Activated CD4-positive, alpha-beta T cell treated with anti-CD3 and anti-CD28 coated beads, Interleukin-2, amount 50 U/mL, for 24 hours (primary cell): ENCODE results near the gene ANKRD33B.
"Not testable (repeated sequence)": the region's sequence is repeated elsewhere in the genome, so short reads cannot be mapped to it uniquely, and the experiment has no call there.

Source experiments
- DNase-seq, 2 donors: peaks; one replicate each; pipeline ENCODE4 v3.0.0-alpha.2; 2020; ENCODE audit warnings: low read depth in 1 of 2, low spot score in 1 of 2

The ANKRD33B gene

GRCh38 chr5:10655161-10655971 is 91.5 kb downstream of the ANKRD33B start:
- no peak for DNase-seq

DNA sequence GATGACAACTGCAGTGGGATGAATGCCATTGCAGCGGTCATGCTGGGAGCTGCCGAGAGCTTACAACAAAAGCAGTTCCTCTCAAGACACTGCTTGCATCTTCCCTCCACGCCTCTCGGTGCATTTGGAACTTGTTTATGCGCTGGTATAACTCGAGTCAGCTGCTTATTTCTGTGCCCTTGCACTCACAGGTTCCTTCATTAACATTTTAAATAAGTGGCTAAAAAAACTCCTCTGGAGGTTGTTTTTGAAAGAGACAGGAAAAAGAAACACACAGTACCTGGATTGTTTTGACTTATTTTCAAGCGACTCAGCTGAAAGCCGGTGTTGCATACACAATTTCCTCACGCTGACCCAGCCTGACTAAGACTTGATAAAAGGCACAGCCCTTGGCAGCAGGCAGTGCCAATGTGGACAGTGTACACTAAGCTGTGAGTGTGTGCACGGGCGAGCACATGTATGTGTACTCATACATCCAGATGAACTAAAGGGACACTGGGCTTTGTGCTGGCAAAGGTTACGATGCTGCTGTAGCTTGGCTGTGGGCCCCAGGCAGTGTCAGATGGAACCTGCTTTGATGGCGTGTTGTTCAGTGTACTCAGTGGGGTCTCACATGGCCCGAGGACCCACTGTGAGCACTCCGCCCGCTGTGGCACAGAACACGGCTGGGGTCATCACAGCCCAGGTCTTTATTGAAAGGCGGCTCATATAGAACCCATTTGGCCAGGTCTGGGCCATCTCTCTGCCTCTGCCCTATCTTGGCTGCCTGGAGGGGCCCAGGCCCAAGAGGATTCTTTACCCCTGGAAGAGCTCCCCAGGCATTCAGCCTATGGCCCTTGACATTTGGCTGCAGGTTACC is 92.3 kb downstream of the ANKRD33B start:
- no peak for DNase-seq

DNA sequence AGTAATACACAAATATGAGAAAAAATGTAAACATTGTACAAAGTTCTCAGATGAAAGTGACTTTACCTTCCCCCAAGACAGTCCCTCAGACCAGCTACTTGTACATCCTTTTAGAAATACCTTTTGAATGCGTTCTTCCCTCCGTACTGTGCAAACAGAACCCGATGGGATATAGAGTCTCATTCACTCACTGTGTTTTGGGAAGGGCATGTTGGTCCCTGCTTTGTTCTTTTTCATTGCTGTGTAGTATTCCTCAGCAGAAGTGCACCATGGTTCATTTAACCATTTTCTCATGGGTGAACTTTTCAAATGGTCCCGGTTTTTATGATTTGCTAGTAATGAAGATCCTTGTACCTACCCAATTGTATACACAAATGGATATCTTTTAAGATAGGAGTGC is 94.4 kb downstream of the ANKRD33B start:
- no peak for DNase-seq

- DNase-seq = no peak
Observed at GRCh38 chr5:10660135-10660534, 96.3 kb downstream of the ANKRD33B start.

GRCh38 chr5:10660720-10661387 is 97.0 kb downstream of the ANKRD33B start:
- no peak for DNase-seq

DNA sequence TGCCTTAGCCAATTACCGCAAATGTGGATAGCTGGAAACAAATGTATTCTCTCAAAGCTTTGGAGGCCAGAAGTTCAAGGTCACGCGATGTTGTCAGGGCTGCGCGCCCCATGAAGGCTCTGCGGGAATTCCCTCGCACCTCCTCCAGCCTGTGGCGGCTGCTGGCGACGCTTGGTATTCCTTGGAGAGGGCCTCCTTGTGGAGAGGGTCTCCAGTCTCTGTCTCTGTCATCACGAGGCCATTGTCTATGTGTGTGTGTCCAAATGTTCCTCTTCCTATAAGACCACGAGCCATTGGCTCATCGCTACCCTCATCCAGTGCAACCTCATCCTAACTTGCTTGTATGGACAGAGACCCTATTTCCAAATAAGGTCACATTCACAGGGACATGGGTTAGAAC is 97.5 kb downstream of the ANKRD33B start:
- DNase-seq = no peak

GRCh38 chr5:10662083-10662482 is 98.2 kb downstream of the ANKRD33B start:
- no peak for DNase-seq

DNA sequence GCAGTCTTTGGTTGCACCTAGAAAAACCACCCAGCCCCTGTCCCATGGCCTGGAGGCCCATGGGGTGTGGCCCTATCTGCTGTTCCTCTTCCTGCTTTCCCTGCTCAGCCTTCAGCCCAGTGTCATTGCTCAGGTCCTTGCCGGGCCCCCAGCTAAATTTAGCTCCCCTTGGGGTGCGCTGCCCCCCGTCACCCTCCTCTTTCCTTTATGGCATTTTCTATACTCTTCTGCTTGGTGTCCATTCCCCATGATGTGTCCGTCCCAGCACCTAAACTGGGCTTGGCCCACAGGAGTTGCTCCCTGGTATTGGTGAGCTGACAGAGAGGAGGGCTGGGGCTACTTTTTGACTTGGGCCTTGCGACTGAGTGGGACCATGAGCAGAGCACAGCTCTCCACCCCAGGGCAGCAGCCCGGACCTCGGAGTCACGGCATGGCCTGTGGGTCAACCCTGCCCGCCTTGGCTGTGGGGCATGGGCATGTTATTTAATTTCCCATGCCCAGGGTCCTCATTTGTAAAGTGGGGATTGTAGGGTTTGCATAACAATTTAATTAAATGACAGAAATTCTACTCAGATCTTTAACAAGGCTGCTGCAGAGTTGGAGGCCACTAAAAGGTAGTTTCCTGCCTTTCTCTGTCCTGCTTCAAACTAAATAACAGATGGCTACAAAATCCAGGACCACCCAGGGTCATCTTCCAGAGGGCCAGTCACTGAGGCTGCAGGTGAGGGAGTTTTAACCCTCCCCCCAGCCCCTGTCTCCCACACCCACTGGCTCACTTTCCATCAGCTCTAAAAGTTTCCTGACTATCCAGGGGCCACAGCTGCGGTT is 99.0 kb downstream of the ANKRD33B start:
- DNase-seq = no peak

DNA sequence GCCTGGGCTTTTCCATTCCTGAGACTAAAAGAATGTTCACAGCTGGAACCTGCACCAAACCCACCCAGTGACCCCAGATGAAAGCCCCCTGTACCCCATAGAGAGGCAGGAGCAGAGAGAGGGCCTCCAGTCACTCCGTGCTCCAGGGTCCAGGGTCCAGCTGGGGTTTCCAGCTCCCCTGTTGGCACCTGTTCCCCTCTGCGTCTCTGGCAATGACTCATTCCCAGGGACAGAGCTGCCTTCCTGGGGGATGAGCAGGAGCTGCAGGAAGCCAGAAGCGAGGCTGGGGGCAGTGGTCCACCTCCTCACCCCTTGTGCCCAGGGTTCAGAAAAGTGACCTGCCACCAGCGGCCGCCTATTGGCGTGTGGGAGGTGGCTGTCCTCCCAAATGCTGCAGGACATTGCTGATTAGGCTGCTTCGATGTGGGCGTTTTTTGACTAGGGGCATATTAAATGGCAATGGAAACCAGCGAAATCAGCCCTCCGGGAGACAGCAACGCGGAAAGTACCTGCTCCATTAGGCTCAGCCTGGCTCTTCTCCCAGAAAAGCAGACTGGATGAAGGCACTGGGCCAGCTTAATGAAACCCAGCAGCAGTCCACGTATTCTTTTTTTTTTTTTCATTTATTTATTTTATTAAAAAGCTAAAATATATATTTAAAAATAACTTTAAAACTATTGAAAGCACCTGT is 99.8 kb downstream of the ANKRD33B start:
- DNase-seq = no peak

GRCh38 chr5:10664180-10664769 is 100.4 kb downstream of the ANKRD33B start:
- DNase-seq = not testable (repeated sequence)

- no peak for DNase-seq
Observed at GRCh38 chr5:10665799-10666198, 101.9 kb downstream of the ANKRD33B start.

- no peak for DNase-seq
Observed at GRCh38 chr5:10666531-10667299, 102.8 kb downstream of the ANKRD33B start.

DNA sequence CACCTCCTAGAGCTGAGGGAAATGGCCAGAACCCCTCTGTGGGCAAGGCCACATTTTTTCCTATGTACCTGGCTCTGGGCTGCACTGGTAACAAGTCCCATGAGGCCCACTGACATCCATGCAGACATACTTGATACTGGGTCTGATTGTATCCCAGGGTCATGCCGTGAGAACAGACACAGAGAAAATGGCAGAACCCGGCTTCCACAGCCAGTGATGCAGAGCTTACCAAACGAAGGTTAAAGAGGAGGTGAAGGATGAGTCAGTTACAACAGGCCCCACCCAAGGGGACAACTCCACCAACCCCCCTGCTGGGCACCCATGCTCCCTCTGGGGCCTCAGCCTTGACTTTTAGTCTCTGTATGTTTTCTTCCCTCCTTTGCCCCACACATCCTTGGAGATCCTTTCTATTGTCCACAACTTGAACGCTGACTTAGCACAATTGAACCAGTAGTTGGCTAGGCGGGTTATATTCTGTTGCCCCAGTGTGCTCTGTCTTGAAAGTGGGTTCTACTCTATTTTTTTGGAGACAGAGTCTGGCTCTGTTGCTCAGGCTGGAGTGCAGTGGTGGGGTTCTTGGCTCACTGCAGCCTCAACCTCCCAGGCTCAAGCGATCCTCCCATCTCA is 103.7 kb downstream of the ANKRD33B start:
- DNase-seq = no peak

DNA sequence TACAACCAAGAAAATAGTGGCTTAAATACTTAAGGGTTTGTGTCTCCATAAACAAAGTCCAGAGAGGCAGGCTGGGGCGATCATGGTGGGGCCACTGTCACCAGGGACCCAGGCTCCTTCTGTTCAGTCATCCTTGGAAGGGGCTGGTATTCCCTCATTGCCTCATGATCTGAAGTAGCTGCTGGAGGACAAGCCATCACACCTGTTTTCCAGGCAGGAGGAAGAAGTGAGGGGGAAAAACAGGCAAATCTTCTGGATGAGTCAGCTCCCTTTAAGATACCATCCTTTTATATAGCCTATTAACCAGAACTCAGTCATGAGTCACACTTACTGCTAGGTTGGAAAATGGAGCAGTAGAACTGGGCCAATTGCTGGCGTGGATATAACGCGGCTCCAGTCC is 104.8 kb downstream of the ANKRD33B start:
- no peak for DNase-seq

DNA sequence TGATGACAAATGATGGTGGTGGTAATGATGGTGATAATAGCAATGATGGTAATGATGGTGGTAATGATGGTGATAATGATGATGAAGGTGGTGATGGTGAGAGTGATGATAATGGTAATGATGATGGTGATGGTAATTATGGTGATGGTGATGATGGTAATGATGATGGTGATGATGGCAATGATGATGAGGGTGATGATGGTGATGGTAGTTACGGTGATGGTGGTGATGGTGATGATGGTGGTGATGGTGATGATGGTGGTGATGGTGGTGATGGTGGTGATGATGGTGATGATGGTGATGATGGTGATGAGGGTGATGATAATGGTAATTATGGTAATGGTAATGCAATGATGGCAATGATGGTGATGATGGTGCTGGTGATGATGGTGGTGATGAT is 106.1 kb downstream of the ANKRD33B start:
- DNase-seq = no peak

- DNase-seq = no peak
Observed at GRCh38 chr5:10671041-10672008, 107.5 kb downstream of the ANKRD33B start.
